ENCODE data around the gene TSPAN9. TPM values are rescaled to one million over a fixed set of nuclear protein-coding genes. Genes with fewer than 3 reads are reported as not detected.

Gene TSPAN9
- total RNA-seq, 1 experiment from 2014 or later, result 13.4 TPM

DNA sequence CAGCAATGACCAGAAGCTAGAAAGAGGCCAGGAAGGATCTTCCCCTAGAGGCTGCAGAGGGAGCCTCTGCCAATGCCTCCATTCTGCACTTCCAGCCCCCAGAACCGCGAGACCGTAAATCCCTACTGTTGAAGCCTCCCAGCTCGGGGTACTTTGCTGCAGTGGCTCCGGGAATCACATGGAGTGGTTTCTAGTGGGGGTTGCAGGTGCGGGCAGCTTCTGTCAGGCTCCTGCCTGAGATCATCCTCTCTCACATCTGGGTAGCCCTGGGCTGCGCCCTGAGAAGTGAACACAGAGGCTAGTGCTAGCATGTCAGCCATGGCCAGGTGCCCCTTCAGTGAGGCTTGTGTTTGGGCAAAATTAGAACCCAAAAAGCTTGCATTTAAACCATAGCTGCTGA is 67.3 kb downstream of the TSPAN9 start:
- no peak for DNase-seq (ENCODE audit: unreplicated experiment)
- Mint-ChIP-seq H3K4me1 (ENCODE audit: insufficient read depth, unreplicated experiment) (no peaks in the 10 kb centered on the region), H3K4me3 (ENCODE audit: unreplicated experiment) (no peak overlapping the region), H3K27me3 (ENCODE audit: insufficient read depth, unreplicated experiment) (no peaks in the 10 kb centered on the region), H3K27ac (ENCODE audit: low read depth, unreplicated experiment) (no peak overlapping the region), H3K9me3 (ENCODE audit: unreplicated experiment) (no peaks in the 10 kb centered on the region), H3K36me3 (ENCODE audit: insufficient read depth, unreplicated experiment) (no peaks in the 10 kb centered on the region)
- POLR2A ChIA-PET, result no interaction called here
- no TSS peak for BruUV-seq (replicated peaks)
- CTCF ChIA-PET, result interaction anchor here (1.3 to 3.3 kb wide), 4 partner anchors 8 to 131 kb away, joined by 5 to 22 read pairs (median 12); no protein-coding TSS in a partner anchor
- TF ChIP-seq CTCF (IDR thresholded peaks at IDR 0.05; ENCODE audit: unreplicated experiment), result no peak
- intact Hi-C loops (cut with micrococcal nuclease), result no loop called here

DNA sequence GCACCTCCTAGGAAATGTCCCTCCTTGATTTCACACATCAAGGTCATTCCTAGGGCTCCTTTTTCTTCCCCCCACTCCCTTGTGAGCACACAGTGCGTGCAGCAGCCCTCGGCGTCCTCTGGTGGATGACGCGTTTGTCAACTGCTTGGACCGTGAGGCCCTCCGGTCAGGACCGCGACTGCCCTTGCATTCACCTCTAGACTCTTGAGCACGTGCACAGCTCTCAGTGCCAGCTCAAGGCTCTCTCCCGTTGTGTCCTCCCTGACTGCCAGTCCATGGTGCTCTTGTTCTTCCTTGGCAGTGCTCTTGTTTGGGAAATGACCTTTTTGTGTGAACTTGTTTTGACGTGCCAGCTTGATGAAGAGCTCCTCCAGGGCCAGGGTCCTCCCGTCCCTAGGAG is 67.9 kb downstream of the TSPAN9 start:
- Mint-ChIP-seq H3K4me3 (ENCODE audit: unreplicated experiment) (no peak overlapping the region), H3K4me1 (ENCODE audit: insufficient read depth, unreplicated experiment) (no peaks in the 10 kb centered on the region), H3K27me3 (ENCODE audit: insufficient read depth, unreplicated experiment) (no peaks in the 10 kb centered on the region), H3K36me3 (ENCODE audit: insufficient read depth, unreplicated experiment) (no peaks in the 10 kb centered on the region), H3K27ac (ENCODE audit: low read depth, unreplicated experiment) (no peak overlapping the region), H3K9me3 (ENCODE audit: unreplicated experiment) (no peaks in the 10 kb centered on the region)
- DNase-seq (ENCODE audit: unreplicated experiment), result no peak
- CTCF ChIA-PET, result interaction anchor here (0.8 to 3.3 kb wide), 6 partner anchors 8 to 130 kb away, joined by 4 to 22 read pairs (median 6); no protein-coding TSS in a partner anchor
- BruUV-seq (replicated peaks), result no TSS peak
- intact Hi-C loops (cut with micrococcal nuclease), result no loop called here
- POLR2A ChIA-PET, result no interaction called here
- no peak for TF ChIP-seq CTCF (IDR thresholded peaks at IDR 0.05; ENCODE audit: unreplicated experiment)

- no peaks in the 10 kb centered on the region for H3K4me1 Mint-ChIP-seq (ENCODE audit: insufficient read depth, unreplicated experiment)
- ChIA-PET POLR2A (no interaction called here), CTCF (interaction anchor here (0.8 to 3.3 kb wide), 5 partner anchors 7 to 130 kb away, joined by 4 to 22 read pairs (median 5); no protein-coding TSS in a partner anchor)
- H3K4me3 Mint-ChIP-seq (ENCODE audit: unreplicated experiment), result no peak overlapping the region
- DNase-seq (ENCODE audit: unreplicated experiment), result no peak
- no TSS peak for BruUV-seq (replicated peaks)
- no peaks in the 10 kb centered on the region for H3K9me3 Mint-ChIP-seq (ENCODE audit: unreplicated experiment)
- H3K27ac Mint-ChIP-seq (ENCODE audit: low read depth, unreplicated experiment), result no peak overlapping the region
- H3K36me3 Mint-ChIP-seq (ENCODE audit: insufficient read depth, unreplicated experiment), result no peaks in the 10 kb centered on the region
- no peaks in the 10 kb centered on the region for H3K27me3 Mint-ChIP-seq (ENCODE audit: insufficient read depth, unreplicated experiment)
- intact Hi-C loops (cut with micrococcal nuclease), result no loop called here
- no peak for TF ChIP-seq CTCF (IDR thresholded peaks at IDR 0.05; ENCODE audit: unreplicated experiment)
Measured at GRCh38 chr12:3145546-3146310, 68.5 kb downstream of the TSPAN9 start.

DNA sequence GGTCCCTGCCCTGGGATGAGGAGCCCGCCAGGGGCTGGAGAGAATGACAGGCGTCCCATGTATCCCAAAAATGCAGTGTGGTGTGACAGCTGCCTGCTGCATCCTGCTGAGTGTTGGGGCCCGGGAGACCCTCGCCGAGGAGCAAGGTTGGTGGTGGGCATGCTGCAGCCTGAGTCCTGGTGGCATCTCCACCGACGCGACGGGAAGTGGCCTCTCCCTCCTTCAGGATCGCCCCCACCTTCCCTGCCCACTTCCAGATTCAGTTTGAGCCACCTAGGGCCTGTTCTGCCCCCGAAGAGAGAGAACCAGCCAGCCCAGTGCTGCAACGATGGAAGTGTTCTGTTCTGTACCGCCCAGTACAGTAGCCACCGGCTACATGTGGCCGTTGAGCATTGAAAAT is 70.1 kb downstream of the TSPAN9 start:
- no TSS peak for BruUV-seq (replicated peaks)
- DNase-seq (ENCODE audit: unreplicated experiment), result no peak
- Mint-ChIP-seq H3K36me3 (ENCODE audit: insufficient read depth, unreplicated experiment) (no peaks in the 10 kb centered on the region), H3K4me3 (ENCODE audit: unreplicated experiment) (no peak overlapping the region), H3K27ac (ENCODE audit: low read depth, unreplicated experiment) (no peak overlapping the region), H3K4me1 (ENCODE audit: insufficient read depth, unreplicated experiment) (no peaks in the 10 kb centered on the region), H3K9me3 (ENCODE audit: unreplicated experiment) (no peaks in the 10 kb centered on the region), H3K27me3 (ENCODE audit: insufficient read depth, unreplicated experiment) (no peaks in the 10 kb centered on the region)
- CTCF ChIA-PET, result interaction anchor here (0.9 to 4.0 kb wide), 4 partner anchors 12 to 128 kb away, joined by 4 to 30 read pairs (median 6); no protein-coding TSS in a partner anchor
- POLR2A ChIA-PET, result interaction anchor here (0.6 kb wide), 1 partner anchor 10 kb away, joined by 4 read pairs; no protein-coding TSS in a partner anchor
- intact Hi-C loops (cut with micrococcal nuclease), result no loop called here
- TF ChIP-seq CTCF (IDR thresholded peaks at IDR 0.05; ENCODE audit: unreplicated experiment), result no peak

Data from MCF 10A (cell line).